Activated naive CD8-positive, alpha-beta T cell treated with anti-CD3 and anti-CD28 coated beads for 36 hours (primary cell): Measurements from ENCODE around the gene CLIC5. TPM values are rescaled to one million over a fixed set of nuclear protein-coding genes. Genes with fewer than 3 reads are reported as not detected.

Experiments
- DNase-seq: peaks from one replicate; pipeline ENCODE4 v3.0.0; 2021
- H3K27ac Mint-ChIP-seq: one replicate; pipeline ENCODE4 v1.8.0; 2022; ENCODE audit warnings: mild to moderate bottlenecking, moderate library complexity, mixed read lengths
- H3K27me3 Mint-ChIP-seq: one replicate; pipeline ENCODE4 v1.8.0; 2022; ENCODE audit warnings: mild to moderate bottlenecking, mixed read lengths
- H3K36me3 Mint-ChIP-seq: one replicate; pipeline ENCODE4 v1.8.0; 2021; ENCODE audit warnings: mild to moderate bottlenecking, mixed read lengths
- H3K4me1 Mint-ChIP-seq: one replicate; pipeline ENCODE4 v1.8.0; 2021; ENCODE audit warnings: mixed read lengths
- H3K4me3 Mint-ChIP-seq: one replicate; pipeline ENCODE4 v1.8.0; 2022; ENCODE audit warnings: mild to moderate bottlenecking, moderate library complexity, mixed read lengths
- H3K9me3 Mint-ChIP-seq: one replicate; pipeline ENCODE4 v1.8.0; 2022; ENCODE audit warnings: mixed read lengths
- total RNA-seq, 2 experiments: library from RNA; stranded (reverse); gene quantifications; one replicate each; pipeline ENCODE4 v1.2.3, GENCODE V29; 2021

Gene CLIC5
- total RNA-seq, 2 experiments from 2014 or later = 0.50 to 0.74 TPM

- Mint-ChIP-seq H3K36me3 (no peaks in the 10 kb centered on the region), H3K4me3 (no peak overlapping the region), H3K27me3 (peaks cover 21% of the 10 kb centered on the region), H3K27ac (peak overlapping the region; percentile 55), H3K4me1 (peaks cover 29% of the 10 kb centered on the region), H3K9me3 (no peaks in the 10 kb centered on the region)
- peak; percentile 42 for DNase-seq
These were observed 91.7 kb downstream of the CLIC5 start for GRCh38 chr6:45923831-45924391.

- H3K36me3 Mint-ChIP-seq = no peaks in the 10 kb centered on the region
- no peaks in the 10 kb centered on the region for H3K9me3 Mint-ChIP-seq
- no peak overlapping the region for H3K4me3 Mint-ChIP-seq
- H3K27me3 Mint-ChIP-seq = peaks cover 21% of the 10 kb centered on the region
- peaks cover 29% of the 10 kb centered on the region for H3K4me1 Mint-ChIP-seq
- no peak overlapping the region for H3K27ac Mint-ChIP-seq
- DNase-seq = peak; percentile 30
These were observed 92.8 kb downstream of the CLIC5 start for GRCh38 chr6:45922728-45923351.

GRCh38 chr6:45921691-45922281 lies 93.9 kb downstream of the CLIC5 start:
- Mint-ChIP-seq H3K4me1 (peaks cover 29% of the 10 kb centered on the region), H3K27ac (no peak overlapping the region), H3K36me3 (no peaks in the 10 kb centered on the region), H3K9me3 (no peaks in the 10 kb centered on the region), H3K4me3 (no peak overlapping the region), H3K27me3 (peaks cover 19% of the 10 kb centered on the region)
- DNase-seq = no peak

- no peak overlapping the region for H3K4me3 Mint-ChIP-seq
- H3K4me1 Mint-ChIP-seq = peaks cover 29% of the 10 kb centered on the region
- no peak for DNase-seq
- H3K27ac Mint-ChIP-seq = peak overlapping the region; percentile 47
- H3K9me3 Mint-ChIP-seq = no peaks in the 10 kb centered on the region
- H3K36me3 Mint-ChIP-seq = no peaks in the 10 kb centered on the region
- H3K27me3 Mint-ChIP-seq = peaks cover 18% of the 10 kb centered on the region
These were observed 94.7 kb downstream of the CLIC5 start for GRCh38 chr6:45920819-45921511.

GRCh38 chr6:45917439-45917838 lies 98.2 kb downstream of the CLIC5 start:
- H3K36me3 Mint-ChIP-seq = no peaks in the 10 kb centered on the region
- H3K4me1 Mint-ChIP-seq = peaks cover 13% of the 10 kb centered on the region
- no peak overlapping the region for H3K27ac Mint-ChIP-seq
- no peak for DNase-seq
- H3K9me3 Mint-ChIP-seq = no peaks in the 10 kb centered on the region
- H3K4me3 Mint-ChIP-seq = no peak overlapping the region
- peaks cover 3% of the 10 kb centered on the region for H3K27me3 Mint-ChIP-seq

- peaks cover 13% of the 10 kb centered on the region for H3K4me1 Mint-ChIP-seq
- no peak overlapping the region for H3K4me3 Mint-ChIP-seq
- H3K27me3 Mint-ChIP-seq = peaks cover 1% of the 10 kb centered on the region
- no peaks in the 10 kb centered on the region for H3K36me3 Mint-ChIP-seq
- H3K9me3 Mint-ChIP-seq = no peaks in the 10 kb centered on the region
- no peak overlapping the region for H3K27ac Mint-ChIP-seq
- DNase-seq = no peak
These were observed 99.0 kb downstream of the CLIC5 start for GRCh38 chr6:45916692-45917091.

GRCh38 chr6:45915780-45916468 lies 99.7 kb downstream of the CLIC5 start:
- H3K9me3 Mint-ChIP-seq = no peaks in the 10 kb centered on the region
- DNase-seq = no peak
- peaks cover 7% of the 10 kb centered on the region for H3K4me1 Mint-ChIP-seq
- H3K27ac Mint-ChIP-seq = no peak overlapping the region
- H3K36me3 Mint-ChIP-seq = no peaks in the 10 kb centered on the region
- no peaks in the 10 kb centered on the region for H3K27me3 Mint-ChIP-seq
- no peak overlapping the region for H3K4me3 Mint-ChIP-seq

GRCh38 chr6:45911691-45912090 lies 104.0 kb downstream of the CLIC5 start:
- Mint-ChIP-seq H3K36me3 (no peaks in the 10 kb centered on the region), H3K27me3 (peaks cover 9% of the 10 kb centered on the region), H3K9me3 (peaks cover 2% of the 10 kb centered on the region), H3K4me3 (no peak overlapping the region), H3K4me1 (no peaks in the 10 kb centered on the region), H3K27ac (no peak overlapping the region)
- DNase-seq = no peak

GRCh38 chr6:45903959-45904358 lies 111.7 kb downstream of the CLIC5 start:
- H3K4me3 Mint-ChIP-seq = no peak overlapping the region
- H3K27me3 Mint-ChIP-seq = peaks cover 9% of the 10 kb centered on the region
- H3K9me3 Mint-ChIP-seq = peaks cover 2% of the 10 kb centered on the region
- H3K27ac Mint-ChIP-seq = no peak overlapping the region
- H3K4me1 Mint-ChIP-seq = no peaks in the 10 kb centered on the region
- no peaks in the 10 kb centered on the region for H3K36me3 Mint-ChIP-seq
- no peak for DNase-seq

GRCh38 chr6:45902984-45903383 lies 112.7 kb downstream of the CLIC5 start:
- H3K27ac Mint-ChIP-seq = no peak overlapping the region
- H3K27me3 Mint-ChIP-seq = peaks cover 7% of the 10 kb centered on the region
- no peak overlapping the region for H3K4me3 Mint-ChIP-seq
- H3K36me3 Mint-ChIP-seq = no peaks in the 10 kb centered on the region
- peaks cover under 1% of the 10 kb centered on the region for H3K9me3 Mint-ChIP-seq
- H3K4me1 Mint-ChIP-seq = no peaks in the 10 kb centered on the region
- no peak for DNase-seq

GRCh38 chr6:45901767-45902650 lies 113.7 kb downstream of the CLIC5 start:
- no peak for DNase-seq
- Mint-ChIP-seq H3K9me3 (no peaks in the 10 kb centered on the region), H3K36me3 (no peaks in the 10 kb centered on the region), H3K27me3 (no peaks in the 10 kb centered on the region), H3K4me1 (no peaks in the 10 kb centered on the region), H3K27ac (no peak overlapping the region), H3K4me3 (no peak overlapping the region)

GRCh38 chr6:45900808-45901752 lies 114.6 kb downstream of the CLIC5 start:
- DNase-seq = no peak
- H3K9me3 Mint-ChIP-seq = no peaks in the 10 kb centered on the region
- no peak overlapping the region for H3K4me3 Mint-ChIP-seq
- no peaks in the 10 kb centered on the region for H3K4me1 Mint-ChIP-seq
- no peaks in the 10 kb centered on the region for H3K36me3 Mint-ChIP-seq
- H3K27ac Mint-ChIP-seq = no peak overlapping the region
- H3K27me3 Mint-ChIP-seq = no peaks in the 10 kb centered on the region

GRCh38 chr6:45899683-45899946 lies 116.0 kb downstream of the CLIC5 start:
- Mint-ChIP-seq H3K27me3 (no peaks in the 10 kb centered on the region), H3K27ac (no peak overlapping the region), H3K36me3 (no peaks in the 10 kb centered on the region), H3K4me3 (no peak overlapping the region), H3K4me1 (no peaks in the 10 kb centered on the region), H3K9me3 (no peaks in the 10 kb centered on the region)
- DNase-seq = no peak
